Measurements from ENCODE around the gene CASZ1. TPM values are rescaled to one million over a fixed set of nuclear protein-coding genes. Genes with fewer than 3 reads are reported as not detected.

Gene CASZ1
- total and polyA plus RNA-seq, 2 donors (not counting 3 experiments of a cell fraction or from before 2014, with no cell fraction given) = 1.5 to 5.2 TPM

GRCh38 chr1:10639011-10639774 is 157.3 kb downstream of the CASZ1 start:
- Histone ChIP-seq H3K27ac (ENCODE audit: insufficient read depth, low read depth, low read length) (no peak overlapping the region), H3K27me3 (ENCODE audit: control insufficient read depth in 2 of 2, insufficient read depth in 2 of 2, low read length in 2 of 2) (peaks cover 0 to 9% of the 10 kb centered on the region in 2 experiments), H3K4me3 (replicated peaks in 1 of 3; ENCODE audit: insufficient read depth in 1 of 3, low read depth in 1 of 3, low read length in 3 of 3) (no peak overlapping the region), H3K9me1 (replicated peaks; ENCODE audit: control insufficient read depth, extremely low read depth, insufficient read depth, low read length) (no peaks in the 10 kb centered on the region), H3K9ac (replicated peaks; ENCODE audit: extremely low read depth, insufficient read depth, low read length) (no peak overlapping the region), H3K79me2 (ENCODE audit: control insufficient read depth, insufficient read depth, low read length) (no peaks in the 10 kb centered on the region), H3K36me3 (ENCODE audit: control insufficient read depth in 2 of 2, extremely low read depth in 1 of 2, insufficient read depth in 2 of 2, low read length in 2 of 2) (no peaks in the 10 kb centered on the region), H4K20me1 (replicated peaks; ENCODE audit: control insufficient read depth, extremely low read depth, insufficient read depth, low read length) (no peaks in the 10 kb centered on the region), H3K9me3 (replicated peaks; ENCODE audit: control insufficient read depth, insufficient read depth, low read length) (no peaks in the 10 kb centered on the region), H3K4me1 (ENCODE audit: control insufficient read depth, extremely low read depth, insufficient read depth, low read length) (peaks cover 7% of the 10 kb centered on the region), H3K4me2 (ENCODE audit: insufficient read depth, low read length) (no peak overlapping the region), H2AFZ (ENCODE audit: low read depth, low read length) (peak overlapping the region; percentile 38)
- intact Hi-C loops (cut with micrococcal nuclease) = loop anchor here (2.0 to 10.0 kb wide), 3 partner anchors 110 to 226 kb away; no protein-coding TSS in a partner anchor
- dilution Hi-C loops (cut with MboI; ENCODE audit: extremely low pct_ligation_motif_present, low sequenced_read_pairs) = no loop called here
- no peak for FAIRE-seq
- ChIA-PET POLR2A (no interaction called here), CTCF (interaction anchor here (0.6 to 1.8 kb wide), 4 partner anchors 9 to 132 kb away, joined by 3 to 6 read pairs (median 4); no protein-coding TSS in a partner anchor)
- TF ChIP-seq EZH2 (IDR thresholded peaks at IDR 0.05; ENCODE audit: borderline replicate concordance, low read depth, low read length, severe bottlenecking) (peak; percentile 13), MAX (IDR thresholded peaks at IDR 0.05; ENCODE audit: insufficient read depth, insufficient read length) (no peak)
- no peak for DNase-seq (ENCODE audit: low read depth, low spot score)
- BruUV-seq (replicated peaks) = no TSS peak

GRCh38 chr1:10638559-10639005 is 157.9 kb downstream of the CASZ1 start:
- peak overlapping the region; percentile 16 to 27 (median 24) for H3K4me3 ChIP-seq (replicated peaks in 1 of 3; ENCODE audit: insufficient read depth in 1 of 3, low read depth in 1 of 3, low read length in 3 of 3)
- dilution Hi-C loops (cut with MboI; ENCODE audit: extremely low pct_ligation_motif_present, low sequenced_read_pairs) = no loop called here

More at GRCh38 chr1:10638559-10639005, 157.9 kb downstream of the CASZ1 start:
- FAIRE-seq (no peak), DNase-seq (ENCODE audit: low read depth, low spot score) (no peak)
- H3K4me1 ChIP-seq (ENCODE audit: control insufficient read depth, extremely low read depth, insufficient read depth, low read length) = peaks cover 7% of the 10 kb centered on the region
- H2AFZ ChIP-seq (ENCODE audit: low read depth, low read length) = peak overlapping the region; percentile 79
- intact Hi-C loops (cut with micrococcal nuclease) = loop anchor here (2.0 to 10.0 kb wide), 3 partner anchors 110 to 226 kb away; no protein-coding TSS in a partner anchor
- no TSS peak for BruUV-seq (replicated peaks)
- no peaks in the 10 kb centered on the region for H4K20me1 ChIP-seq (replicated peaks; ENCODE audit: control insufficient read depth, extremely low read depth, insufficient read depth, low read length)
- no peaks in the 10 kb centered on the region for H3K9me3 ChIP-seq (replicated peaks; ENCODE audit: control insufficient read depth, insufficient read depth, low read length)
- no peaks in the 10 kb centered on the region for H3K9me1 ChIP-seq (replicated peaks; ENCODE audit: control insufficient read depth, extremely low read depth, insufficient read depth, low read length)
- peak overlapping the region; percentile 29 for H3K4me2 ChIP-seq (ENCODE audit: insufficient read depth, low read length)
- TF ChIP-seq CTCF (IDR thresholded peaks at IDR 0.05; ENCODE audit: extremely low read depth in 1 of 2, insufficient read depth in 1 of 2, low read depth in 1 of 2, low read length in 2 of 2) = no peak
- peak; percentile 78 for TF ChIP-seq EZH2 (IDR thresholded peaks at IDR 0.05; ENCODE audit: borderline replicate concordance, low read depth, low read length, severe bottlenecking)
- ChIA-PET CTCF (interaction anchor here (1.3 to 1.8 kb wide), 3 partner anchors 8 to 131 kb away, joined by 4 to 6 read pairs (median 4); no protein-coding TSS in a partner anchor), POLR2A (no interaction called here)
- H3K27ac ChIP-seq (ENCODE audit: insufficient read depth, low read depth, low read length) = no peak overlapping the region
- peaks cover 0 to 9% of the 10 kb centered on the region in 2 experiments for H3K27me3 ChIP-seq (ENCODE audit: control insufficient read depth in 2 of 2, insufficient read depth in 2 of 2, low read length in 2 of 2)
- H3K79me2 ChIP-seq (ENCODE audit: control insufficient read depth, insufficient read depth, low read length) = no peaks in the 10 kb centered on the region
- H3K9ac ChIP-seq (replicated peaks; ENCODE audit: extremely low read depth, insufficient read depth, low read length) = peak overlapping the region; percentile 2
- no peaks in the 10 kb centered on the region for H3K36me3 ChIP-seq (ENCODE audit: control insufficient read depth in 2 of 2, extremely low read depth in 1 of 2, insufficient read depth in 2 of 2, low read length in 2 of 2)
